HG02759 (cell line): Measurements from ENCODE around the gene CDC14C.

Experiments used
- ATAC-seq: cut with Tn5 transposase; IDR thresholded peaks from one replicate; pipeline ENCODE4 v1.9.1; 2021; ENCODE audit warnings: mild to moderate bottlenecking, moderate library complexity; ENCODE audit not compliant: unreplicated experiment

Gene CDC14C

DNA sequence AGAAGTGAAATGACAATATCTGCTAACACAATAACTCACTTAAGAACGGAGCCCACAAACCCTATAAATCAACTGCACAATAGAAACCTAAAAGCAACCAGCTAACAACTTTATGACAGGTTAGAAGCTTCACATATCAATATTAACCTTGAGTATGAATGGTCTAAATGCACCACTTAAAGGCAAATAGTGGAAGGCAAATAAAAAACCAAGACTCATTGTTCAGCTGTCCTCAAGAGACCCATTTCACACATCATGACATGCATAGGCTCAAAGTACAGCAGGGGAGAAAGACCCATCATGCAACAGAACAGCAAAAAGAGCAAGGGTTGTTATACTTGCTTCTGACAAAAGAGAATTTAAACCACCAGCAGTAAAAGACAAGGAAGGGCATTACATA lies 46.8 kb downstream of the CDC14C start:
- no peak for ATAC-seq

DNA sequence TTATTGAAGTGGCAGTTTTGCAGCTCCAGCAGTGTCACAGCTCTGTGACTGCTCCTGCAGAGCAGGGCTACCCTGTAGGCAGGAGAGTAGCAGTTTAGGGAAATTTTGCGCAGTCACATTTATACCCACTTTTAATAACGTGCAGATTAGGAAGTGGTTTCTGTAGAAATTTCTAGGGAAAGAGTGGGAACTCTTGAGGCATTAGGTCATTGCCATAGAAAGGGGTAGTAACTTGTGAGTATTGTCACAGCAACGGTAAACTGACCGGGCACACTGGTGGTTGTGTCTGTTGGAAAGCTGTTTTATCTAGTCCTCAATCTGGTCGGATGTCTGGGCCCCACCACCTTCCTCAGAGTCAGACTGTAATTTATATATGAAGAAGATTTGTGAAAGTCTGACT lies 51.9 kb downstream of the CDC14C start:
- no peak for ATAC-seq

DNA sequence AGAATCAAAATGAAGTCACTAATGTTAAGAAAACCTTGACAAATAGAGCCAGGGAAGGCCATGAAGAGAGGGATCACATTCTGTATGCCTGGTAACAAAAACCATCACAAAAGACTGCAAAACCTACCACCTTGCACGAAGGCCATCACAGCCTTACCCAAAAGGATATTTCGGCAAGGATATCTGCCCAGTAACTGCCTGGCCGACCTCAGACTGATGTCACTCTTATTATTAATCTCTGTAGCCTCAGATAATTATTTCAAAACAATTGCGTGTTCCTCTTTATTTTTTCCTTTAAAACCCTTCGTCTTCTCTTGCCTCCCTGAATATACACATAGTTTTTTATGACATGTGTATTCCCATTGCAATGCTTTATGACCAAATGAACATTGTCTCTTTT lies 52.5 kb downstream of the CDC14C start:
- no peak for ATAC-seq
